ENCODE data around the gene KRTAP12-4. TPM values are rescaled to one million over a fixed set of nuclear protein-coding genes. Genes with fewer than 3 reads are reported as not detected.
"Not testable (repeated sequence)": the region's sequence is repeated elsewhere in the genome, so short reads cannot be mapped to it uniquely, and the experiment has no call there.

Gene KRTAP12-4
- total and polyA plus RNA-seq, 9 of the 15 experiments (the other 6 are each of a cell fraction or from before 2014, with no cell fraction given): not detected

DNA sequence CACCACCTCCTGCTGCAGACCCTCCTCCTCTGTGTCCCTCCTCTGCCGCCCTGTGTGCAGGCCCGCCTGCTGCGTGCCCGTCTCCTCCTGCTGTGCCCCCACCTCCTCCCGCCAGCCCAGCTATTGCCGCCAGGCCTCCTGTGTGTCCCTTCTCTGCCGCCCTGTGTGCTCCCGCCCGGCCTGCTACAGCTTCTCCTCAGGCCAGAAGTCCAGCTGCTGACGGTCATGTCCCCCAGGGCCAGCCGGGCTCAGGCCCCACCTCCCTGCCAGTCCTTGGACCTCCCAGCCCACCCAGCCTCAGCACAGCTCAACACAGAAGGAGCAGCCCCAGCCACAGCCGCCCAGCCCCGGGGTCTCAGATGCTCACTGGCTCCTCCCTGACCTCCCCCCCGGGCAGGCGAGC lies 26.6 kb downstream of the KRTAP12-4 start:
- 0% methylated on average over 8 of the region's 15 CpGs for WGBS (ENCODE audit: insufficient coverage, low coverage, missing lambda C conversion rate)
- H3K9me3 ChIP-seq (replicated peaks; ENCODE audit: control insufficient read depth, insufficient read depth, low read depth, low read length); H2AFZ ChIP-seq (ENCODE audit: low read depth, low read length); H3K79me2 ChIP-seq (ENCODE audit: control insufficient read depth, insufficient read depth, low read length); H3K27ac ChIP-seq (ENCODE audit: extremely low read depth, low read depth, low read length); DNase-seq (ENCODE audit: extremely low read depth in 1 of 4, low spot score in 3 of 4); ATAC-seq; H3K4me1 ChIP-seq (replicated peaks in 1 of 2; ENCODE audit: control insufficient read depth in 2 of 2, insufficient read depth in 2 of 2, low read length in 2 of 2); CTCF ChIA-PET (ENCODE audit: low intra/inter-chr PET ratio); intact Hi-C loops (cut with micrococcal nuclease); H4K20me1 ChIP-seq (replicated peaks; ENCODE audit: control insufficient read depth, insufficient read depth, low read length); BruUV-seq (replicated peaks); H3K9me1 ChIP-seq (ENCODE audit: control insufficient read depth, insufficient read depth, low read length); H3K9ac ChIP-seq (ENCODE audit: insufficient read depth in 1 of 2, low read depth in 2 of 2, low read length in 2 of 2); in situ Hi-C loops (cut with MboI); H3K36me3 ChIP-seq (ENCODE audit: control insufficient read depth, insufficient read depth, low read length); H3K4me3 ChIP-seq; H3K27me3 ChIP-seq (ENCODE audit: control insufficient read depth in 2 of 2, insufficient read depth in 2 of 2, low read length in 2 of 2); H3K4me2 ChIP-seq (ENCODE audit: insufficient read depth, low read length); POLR2A ChIA-PET; FAIRE-seq: not testable (repeated sequence)
- 0 out of 2 replicates have a peak, but pooled peaks have one; percentile 0 for TF ChIP-seq ZKSCAN1 (IDR thresholded peaks at IDR 0.05; ENCODE audit: low read depth, low read length)

- CTCF ChIA-PET (ENCODE audit: low intra/inter-chr PET ratio); FAIRE-seq; H3K9ac ChIP-seq (ENCODE audit: insufficient read depth in 1 of 2, low read depth in 2 of 2, low read length in 2 of 2); H2AFZ ChIP-seq (ENCODE audit: low read depth, low read length); H3K9me3 ChIP-seq (replicated peaks; ENCODE audit: control insufficient read depth, insufficient read depth, low read depth, low read length); H3K4me2 ChIP-seq (ENCODE audit: insufficient read depth, low read length); BruUV-seq (replicated peaks); H4K20me1 ChIP-seq (replicated peaks; ENCODE audit: control insufficient read depth, insufficient read depth, low read length); H3K36me3 ChIP-seq (ENCODE audit: control insufficient read depth, insufficient read depth, low read length); H3K4me1 ChIP-seq (replicated peaks in 1 of 2; ENCODE audit: control insufficient read depth in 2 of 2, insufficient read depth in 2 of 2, low read length in 2 of 2); H3K27ac ChIP-seq (ENCODE audit: extremely low read depth, low read depth, low read length); H3K9me1 ChIP-seq (ENCODE audit: control insufficient read depth, insufficient read depth, low read length); H3K4me3 ChIP-seq; in situ Hi-C loops (cut with MboI); H3K79me2 ChIP-seq (ENCODE audit: control insufficient read depth, insufficient read depth, low read length); ATAC-seq; DNase-seq (ENCODE audit: extremely low read depth in 1 of 4, low spot score in 3 of 4); intact Hi-C loops (cut with micrococcal nuclease); H3K27me3 ChIP-seq (ENCODE audit: control insufficient read depth in 2 of 2, insufficient read depth in 2 of 2, low read length in 2 of 2); POLR2A ChIA-PET: not testable (repeated sequence)
- 0 out of 2 replicates have a peak, but pooled peaks have one; percentile 35 for TF ChIP-seq ZKSCAN1 (IDR thresholded peaks at IDR 0.05; ENCODE audit: low read depth, low read length)
- WGBS (ENCODE audit: insufficient coverage, low coverage, missing lambda C conversion rate): 3% methylated on average over 20 of the region's 20 CpGs
Measured at GRCh38 chr21:44627181-44627822, 27.2 kb downstream of the KRTAP12-4 start.
